Gastroesophageal sphincter (tissue), 3 donors: ENCODE data around the gene FCMR.

Source experiments
- CTCF ChIP-seq, 4 experiments: fragments of 200-600 bp in 2 of 4; fragments of 450-650 bp in 2 of 4; sonication (generic) in 1 of 4; IDR thresholded peaks; one replicate each; pipeline ENCODE4 v1.5.1; 2017 to 2019; ENCODE audit warnings: antibody characterized with exemption in 4 of 4, mild to moderate bottlenecking in 2 of 4, moderate library complexity in 2 of 4
- POLR2A ChIP-seq, 2 donors: fragments of 450-650 bp; IDR thresholded peaks; one replicate each; pipeline ENCODE4 v1.6.1; 2017; ENCODE audit warnings: antibody characterized with exemption in 2 of 2, mild to moderate bottlenecking in 2 of 2, moderate library complexity in 1 of 2

DNA sequence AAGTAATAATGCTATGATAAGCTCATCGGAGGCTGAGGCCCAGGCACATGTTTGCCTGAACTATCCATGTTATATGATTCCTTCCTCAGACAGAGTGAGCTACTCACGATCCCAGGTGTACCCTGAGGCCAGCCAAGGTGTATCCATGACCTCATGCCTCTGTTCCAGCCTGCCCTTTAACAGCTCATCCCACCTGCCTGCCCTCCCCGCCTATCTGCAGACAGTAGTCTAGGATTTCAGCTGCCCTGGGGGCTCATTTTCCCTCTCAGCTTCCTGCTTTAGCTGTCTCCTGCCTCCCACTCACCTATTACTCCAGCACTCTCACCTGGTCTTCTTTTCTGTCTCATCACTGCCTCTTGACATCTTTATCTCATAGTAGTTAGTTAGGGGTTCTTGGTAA lies 26.4 kb downstream of the FCMR start:
- TF ChIP-seq CTCF (IDR thresholded peaks at IDR 0.05) = no peak
- TF ChIP-seq POLR2A (IDR thresholded peaks at IDR 0.05) = no peak
